Esophagus (tissue), 2 donors: ENCODE results near the gene VWCE. TPM values are rescaled to one million over a fixed set of nuclear protein-coding genes. Genes with fewer than 3 reads are reported as not detected.
"Not testable (repeated sequence)": the region's sequence is repeated elsewhere in the genome, so short reads cannot be mapped to it uniquely, and the experiment has no call there.

ENCODE experiments used
- H3K27ac ChIP-seq, 2 donors: one replicate each; pipeline ENCODE4 v1.5.1; 2013; ENCODE audit warnings: low read depth in 2 of 2, mild to moderate bottlenecking in 2 of 2, inconsistent platforms in 1 of 2, low read length in 1 of 2, moderate library complexity in 1 of 2
- H3K27me3 ChIP-seq, 2 donors: one replicate each; pipeline ENCODE4 v1.6.1; 2013; ENCODE audit warnings: low read length in 2 of 2, control low read depth in 1 of 2, mild to moderate bottlenecking in 1 of 2; ENCODE audit not compliant: insufficient read depth in 2 of 2, control insufficient read depth in 1 of 2
- H3K36me3 ChIP-seq, 2 donors: one replicate each; pipeline ENCODE4 v1.6.1; 2013; ENCODE audit warnings: low read length in 1 of 2; ENCODE audit not compliant: control insufficient read depth in 2 of 2, insufficient read depth in 2 of 2
- H3K4me1 ChIP-seq, 2 donors: one replicate each; pipeline ENCODE4 v1.6.1; 2013; ENCODE audit warnings: low read length in 1 of 2; ENCODE audit not compliant: control insufficient read depth in 2 of 2, insufficient read depth in 2 of 2
- H3K4me3 ChIP-seq, 2 donors: one replicate each; pipeline ENCODE4 v1.5.1; 2013; ENCODE audit warnings: low read length in 2 of 2, mild to moderate bottlenecking in 2 of 2, low read depth in 1 of 2, moderate library complexity in 1 of 2
- H3K9me3 ChIP-seq, 2 donors: one replicate each; pipeline ENCODE4 v1.6.1; 2013; ENCODE audit warnings: mild to moderate bottlenecking in 2 of 2, low read depth in 1 of 2, low read length in 1 of 2, moderate library complexity in 1 of 2; ENCODE audit not compliant: control insufficient read depth in 2 of 2, insufficient read depth in 1 of 2
- WGBS, 2 donors: extraction: QIAGEN DNeasy Blood & Tissue Kit; methylation state at CpG; one replicate each; pipeline ENCODE4 v1.1.7; 2013; 5-methylcytosine and 5-hydroxymethylcytosine counted together
- polyA plus RNA-seq, 2 donors: library from polyadenylated mRNA; stranded (reverse); fragments of 200-250 nt; gene quantifications; one replicate each; pipeline ENCODE4 v1.2.3, GENCODE V29; 2013
- donor health status: healthy with polysubstance abuse.
- donor health status: Bipolar disorder and iron deficiency.

Gene VWCE
- polyA plus RNA-seq, 2 donors: 0.34 to 0.61 TPM

DNA sequence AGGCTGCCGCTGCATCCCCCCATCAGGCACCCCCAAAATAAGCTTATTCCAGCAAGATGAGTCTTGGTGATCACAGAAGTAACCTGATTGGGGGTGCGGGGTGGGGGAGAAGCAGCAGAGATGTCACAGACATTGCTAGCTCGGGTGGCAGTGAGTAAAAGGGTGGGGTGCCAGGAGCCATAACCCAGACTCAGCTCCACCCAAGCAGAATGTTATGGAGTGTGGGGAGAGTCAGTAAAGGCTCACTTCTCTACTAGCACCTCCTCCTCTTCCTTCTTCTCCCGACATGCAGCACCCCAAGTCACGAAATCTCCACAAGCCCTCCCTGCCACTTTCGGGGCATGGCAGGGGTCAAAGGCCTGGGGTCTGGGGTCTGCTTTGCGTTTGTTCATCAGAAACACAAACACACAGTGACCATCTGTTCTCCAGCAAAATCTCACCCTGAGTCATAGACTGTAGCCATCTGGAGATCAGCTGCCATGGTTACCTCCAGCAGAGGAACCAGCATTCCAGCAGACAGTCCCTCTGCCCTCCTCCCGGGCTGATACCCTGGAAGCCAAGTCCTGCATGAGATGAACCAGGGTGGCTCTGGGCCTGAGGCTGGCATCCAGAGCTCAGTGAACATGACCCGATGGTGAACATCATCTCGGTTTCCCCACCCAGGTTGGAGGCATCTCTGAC is 68.5 kb downstream of the VWCE start:
- H3K36me3 ChIP-seq, H3K27ac ChIP-seq, H3K9me3 ChIP-seq, H3K4me1 ChIP-seq, H3K27me3 ChIP-seq, H3K4me3 ChIP-seq: not testable (repeated sequence)
- no CpG with 5 or more reads among the region's 10 CpGs for WGBS, 2 donors

DNA sequence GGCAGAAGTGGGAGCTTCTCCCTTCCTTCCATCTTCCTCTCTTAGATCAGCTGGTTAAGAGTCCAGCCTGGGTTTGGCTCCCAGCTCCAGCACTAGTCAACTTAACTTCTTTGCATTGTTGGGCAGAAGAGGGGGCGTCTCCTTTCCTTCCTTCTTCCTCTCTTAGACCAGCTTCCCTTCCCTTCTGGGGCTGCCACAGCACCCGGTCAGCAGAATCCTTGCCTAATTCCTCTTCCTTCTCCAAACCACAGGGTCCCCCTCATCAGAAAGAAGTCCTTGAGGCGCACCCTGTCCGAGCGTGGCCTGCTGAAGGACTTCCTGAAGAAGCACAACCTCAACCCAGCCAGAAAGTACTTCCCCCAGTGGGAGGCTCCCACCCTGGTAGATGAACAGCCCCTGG is 72.4 kb downstream of the VWCE start:
- no CpG with 5 or more reads among the region's 5 CpGs for WGBS, 2 donors
- H3K4me1 ChIP-seq, H3K27me3 ChIP-seq, H3K4me3 ChIP-seq, H3K36me3 ChIP-seq, H3K9me3 ChIP-seq, H3K27ac ChIP-seq: not testable (repeated sequence)

- H3K4me3 ChIP-seq, H3K36me3 ChIP-seq: not testable (repeated sequence)
- WGBS, 2 donors: no CpG with 5 or more reads among the region's 8 CpGs
These were observed 73.1 kb downstream of the VWCE start, which contains the start of gene PGA4 for GRCh38 chr11:61222047-61222446. PGA4 (plus strand) TSS chr11:61222347; CDS start chr11:61222401, 54 bp downstream.

GRCh38 chr11:61219016-61219415 is 76.1 kb downstream of the VWCE start:
- H3K27me3 ChIP-seq, H3K36me3 ChIP-seq, H3K9me3 ChIP-seq, H3K27ac ChIP-seq, H3K4me3 ChIP-seq, H3K4me1 ChIP-seq: not testable (repeated sequence)
- WGBS, 2 donors: 85 to 93% methylated on average over 5 of the region's 5 CpGs

More at GRCh38 chr11:61222047-61222446, 73.1 kb downstream of the VWCE start, which contains the start of gene PGA4:
- not testable (repeated sequence) for H3K27ac ChIP-seq, H3K27me3 ChIP-seq, H3K4me1 ChIP-seq, H3K9me3 ChIP-seq

DNA sequence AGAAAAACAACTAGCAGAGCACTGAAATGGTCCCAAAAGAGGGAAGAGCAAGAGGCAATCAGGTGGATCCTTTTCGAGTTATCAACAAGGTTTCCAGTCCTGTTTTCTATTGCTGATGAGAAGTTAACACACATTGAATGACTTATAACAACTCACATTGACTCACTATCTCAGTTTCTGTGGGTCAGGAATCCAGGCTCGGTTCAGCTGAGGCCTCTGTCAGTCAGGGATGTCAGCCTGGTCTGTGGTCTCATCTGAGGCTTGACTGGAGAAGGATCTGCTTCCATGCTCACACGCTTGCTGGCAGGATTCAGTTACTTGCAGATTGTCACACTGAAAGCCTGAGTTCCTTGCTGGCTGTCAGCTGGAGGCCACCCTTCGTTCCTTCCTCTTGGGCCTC is 76.8 kb downstream of the VWCE start:
- H3K4me3 ChIP-seq, H3K27ac ChIP-seq, H3K27me3 ChIP-seq, H3K4me1 ChIP-seq, H3K36me3 ChIP-seq, H3K9me3 ChIP-seq: not testable (repeated sequence)
- WGBS, 2 donors: no CpG with 5 or more reads among the region's 4 CpGs

DNA sequence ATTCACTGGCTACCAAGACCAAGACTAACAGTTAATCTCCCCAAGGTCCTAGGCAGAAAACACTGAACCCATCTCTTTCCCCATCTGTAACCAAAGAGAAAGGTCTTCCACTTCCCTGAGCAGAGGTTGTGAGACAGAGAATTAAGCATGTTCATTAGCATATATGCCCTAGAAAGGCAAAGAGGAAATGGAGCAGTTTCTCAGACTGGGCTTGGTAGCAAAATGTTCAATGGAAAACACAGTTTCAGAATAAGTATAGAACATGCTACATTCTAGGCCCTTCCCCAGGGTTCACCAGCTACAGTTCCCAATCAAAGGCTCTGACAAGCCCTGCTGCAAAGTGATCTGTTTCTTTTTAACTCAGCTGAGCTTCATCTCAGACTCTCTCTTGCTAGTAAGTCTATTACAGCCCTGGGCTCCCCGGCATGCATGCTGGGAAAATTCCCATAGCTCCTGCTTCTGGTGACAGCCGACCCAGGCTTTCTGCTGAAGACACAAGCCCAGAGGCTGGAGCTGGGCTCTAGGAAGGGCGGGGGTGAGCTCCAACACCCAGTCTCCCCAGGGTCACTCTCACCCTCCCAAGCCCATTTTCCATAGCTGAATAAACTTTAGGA is 81.3 kb downstream of the VWCE start:
- WGBS, 2 donors: no CpG with 5 or more reads among the region's 3 CpGs
- H3K4me3 ChIP-seq, H3K9me3 ChIP-seq, H3K36me3 ChIP-seq, H3K4me1 ChIP-seq, H3K27ac ChIP-seq, H3K27me3 ChIP-seq: not testable (repeated sequence)

DNA sequence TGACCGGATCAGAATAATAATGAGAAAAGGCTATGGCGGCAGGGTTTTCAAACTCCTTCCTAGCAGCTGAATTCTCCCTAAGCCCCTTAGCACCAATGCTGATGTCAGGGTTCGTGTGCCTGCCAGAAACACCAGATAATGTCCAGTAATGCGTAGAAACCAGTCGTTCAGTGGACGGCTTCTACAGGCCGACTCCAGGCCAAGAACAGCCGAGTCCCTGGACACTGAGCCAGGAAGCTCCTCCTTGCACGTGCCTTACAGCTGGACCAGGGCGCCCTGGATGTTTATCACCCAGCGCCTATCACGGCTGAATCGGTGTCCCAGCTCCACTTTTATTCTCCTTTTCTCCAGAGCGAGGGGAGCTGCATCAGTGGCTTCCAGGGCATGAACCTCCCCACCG is 82.9 kb downstream of the VWCE start:
- no CpG with 5 or more reads among the region's 15 CpGs for WGBS, 2 donors
- not testable (repeated sequence) for H3K36me3 ChIP-seq, H3K4me1 ChIP-seq, H3K4me3 ChIP-seq, H3K27ac ChIP-seq, H3K9me3 ChIP-seq, H3K27me3 ChIP-seq

DNA sequence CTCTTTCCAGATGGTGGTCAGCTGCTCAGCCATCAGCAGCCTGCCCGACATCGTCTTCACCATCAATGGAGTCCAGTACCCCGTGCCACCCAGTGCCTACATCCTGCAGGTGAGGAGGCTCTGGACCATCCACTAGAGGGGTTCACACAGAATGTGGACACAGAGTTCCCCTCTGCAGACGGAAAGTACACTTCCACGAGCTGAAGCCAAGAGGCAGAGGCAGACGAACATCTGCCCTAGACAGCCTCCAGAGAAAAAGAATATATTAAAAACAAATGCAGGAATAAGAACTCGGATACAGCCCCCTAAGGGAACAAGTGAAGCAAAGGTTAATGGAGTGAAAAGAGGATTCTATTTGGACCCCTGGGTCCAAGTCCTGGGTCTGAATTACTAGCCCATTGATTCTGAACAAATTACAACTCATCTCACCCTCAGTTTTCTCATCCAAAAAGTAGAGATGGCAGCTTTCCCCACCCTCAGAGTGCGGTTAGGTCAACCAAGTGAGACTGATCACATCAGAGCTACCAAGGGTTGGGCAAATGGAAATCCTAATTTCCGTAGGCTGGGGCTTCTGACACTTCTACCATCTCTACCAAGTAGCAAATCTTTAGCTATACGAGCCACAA is 83.7 kb downstream of the VWCE start:
- not testable (repeated sequence) for H3K36me3 ChIP-seq, H3K4me3 ChIP-seq, H3K4me1 ChIP-seq, H3K27me3 ChIP-seq, H3K9me3 ChIP-seq, H3K27ac ChIP-seq
- 68 to 81% methylated on average over 7 of the region's 10 CpGs for WGBS, 2 donors

- H3K27ac ChIP-seq, H3K9me3 ChIP-seq, H3K36me3 ChIP-seq, H3K27me3 ChIP-seq, H3K4me3 ChIP-seq, H3K4me1 ChIP-seq: not testable (repeated sequence)
- WGBS, 2 donors: no CpG with 5 or more reads among the region's 6 CpGs
These were observed 84.5 kb downstream of the VWCE start for GRCh38 chr11:61210629-61211028.
